ENCODE data around the gene ZMIZ1.

DNA sequence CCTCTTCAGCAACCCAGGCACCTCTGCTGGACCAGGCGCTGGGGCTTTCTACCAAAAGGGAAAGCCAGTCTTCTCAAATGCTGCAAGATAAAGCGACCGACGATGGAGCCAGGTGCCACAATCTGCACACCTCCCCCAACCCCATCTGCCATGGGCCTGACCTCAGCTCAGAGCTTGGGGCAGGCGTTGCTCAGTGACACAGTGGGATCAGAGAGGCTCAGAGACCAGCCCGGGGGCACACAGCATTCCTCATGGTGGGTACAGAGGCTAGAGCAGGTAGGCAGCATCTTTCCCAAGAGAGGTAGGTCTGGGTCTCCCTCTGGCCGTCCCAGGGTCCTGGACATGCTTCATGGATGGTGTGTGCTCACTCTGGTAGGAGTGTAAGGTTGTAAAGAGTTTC, 56.3 kb downstream of the ZMIZ1 start:
- TF ChIP-seq, protein P1, sequence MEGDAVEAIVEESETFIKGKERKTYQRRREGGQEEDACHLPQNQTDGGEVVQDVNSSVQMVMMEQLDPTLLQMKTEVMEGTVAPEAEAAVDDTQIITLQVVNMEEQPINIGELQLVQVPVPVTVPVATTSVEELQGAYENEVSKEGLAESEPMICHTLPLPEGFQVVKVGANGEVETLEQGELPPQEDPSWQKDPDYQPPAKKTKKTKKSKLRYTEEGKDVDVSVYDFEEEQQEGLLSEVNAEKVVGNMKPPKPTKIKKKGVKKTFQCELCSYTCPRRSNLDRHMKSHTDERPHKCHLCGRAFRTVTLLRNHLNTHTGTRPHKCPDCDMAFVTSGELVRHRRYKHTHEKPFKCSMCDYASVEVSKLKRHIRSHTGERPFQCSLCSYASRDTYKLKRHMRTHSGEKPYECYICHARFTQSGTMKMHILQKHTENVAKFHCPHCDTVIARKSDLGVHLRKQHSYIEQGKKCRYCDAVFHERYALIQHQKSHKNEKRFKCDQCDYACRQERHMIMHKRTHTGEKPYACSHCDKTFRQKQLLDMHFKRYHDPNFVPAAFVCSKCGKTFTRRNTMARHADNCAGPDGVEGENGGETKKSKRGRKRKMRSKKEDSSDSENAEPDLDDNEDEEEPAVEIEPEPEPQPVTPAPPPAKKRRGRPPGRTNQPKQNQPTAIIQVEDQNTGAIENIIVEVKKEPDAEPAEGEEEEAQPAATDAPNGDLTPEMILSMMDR (IDR thresholded peaks at IDR 0.05): no peak
- no peak for TF ChIP-seq POLR2A (IDR thresholded peaks at IDR 0.05)

Data from adrenal gland (tissue), 5 donors.